ENCODE results near the gene DOC2B. TPM values are rescaled to one million over a fixed set of nuclear protein-coding genes. Genes with fewer than 3 reads are reported as not detected.
"Not testable (repeated sequence)": the region's sequence is repeated elsewhere in the genome, so short reads cannot be mapped to it uniquely, and the experiment has no call there.

DOC2B gene
- total and polyA plus RNA-seq, 11 donors: 1.7 to 13.0 (median 5.8) TPM

DNA sequence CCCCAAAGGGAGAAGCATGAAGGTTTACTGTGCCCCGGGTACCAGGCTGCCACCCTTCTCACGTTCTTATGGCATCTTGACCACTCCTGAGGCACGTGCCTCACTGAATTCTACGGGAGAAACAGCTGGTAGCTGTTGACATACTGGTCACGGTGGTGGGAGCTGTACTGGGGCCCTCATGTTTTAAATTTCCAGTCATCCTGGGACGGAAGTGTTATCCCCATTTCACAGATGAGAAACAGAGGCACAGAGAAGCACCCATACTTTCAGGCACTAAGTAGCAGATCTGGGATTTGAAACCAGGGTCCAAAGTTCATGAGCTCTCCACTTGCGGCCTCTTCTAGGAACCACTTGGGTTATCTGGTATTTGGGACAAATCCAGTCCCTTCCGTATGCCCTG, 26.3 kb upstream of the DOC2B start:
- ATAC-seq: no peak
- Histone ChIP-seq H3K36me3 (peaks cover 0 to 15% (median 0%) of the 10 kb centered on the region in 9 donors), H3K27me3 (peaks cover 0 to 8% (median 0%) of the 10 kb centered on the region in 9 donors), H3K9me3 (peaks cover 0 to 7% (median 0%) of the 10 kb centered on the region in 12 donors), H3K27ac (no peak overlapping the region), H3K4me1 (peaks cover 0 to 4% (median 0%) of the 10 kb centered on the region in 12 donors), H3K4me3 (no peak overlapping the region)
- no peak for DNase-seq
- intact Hi-C loops (cut with DNase I): no loop called here
- TF ChIP-seq CTCF (IDR thresholded peaks at IDR 0.05): no peak
- no peak for TF ChIP-seq POLR2A (IDR thresholded peaks at IDR 0.05)
- 90 to 94% (median 92%) methylated on average over 6 to 8 of the region's 8 CpGs for WGBS, 4 donors

DNA sequence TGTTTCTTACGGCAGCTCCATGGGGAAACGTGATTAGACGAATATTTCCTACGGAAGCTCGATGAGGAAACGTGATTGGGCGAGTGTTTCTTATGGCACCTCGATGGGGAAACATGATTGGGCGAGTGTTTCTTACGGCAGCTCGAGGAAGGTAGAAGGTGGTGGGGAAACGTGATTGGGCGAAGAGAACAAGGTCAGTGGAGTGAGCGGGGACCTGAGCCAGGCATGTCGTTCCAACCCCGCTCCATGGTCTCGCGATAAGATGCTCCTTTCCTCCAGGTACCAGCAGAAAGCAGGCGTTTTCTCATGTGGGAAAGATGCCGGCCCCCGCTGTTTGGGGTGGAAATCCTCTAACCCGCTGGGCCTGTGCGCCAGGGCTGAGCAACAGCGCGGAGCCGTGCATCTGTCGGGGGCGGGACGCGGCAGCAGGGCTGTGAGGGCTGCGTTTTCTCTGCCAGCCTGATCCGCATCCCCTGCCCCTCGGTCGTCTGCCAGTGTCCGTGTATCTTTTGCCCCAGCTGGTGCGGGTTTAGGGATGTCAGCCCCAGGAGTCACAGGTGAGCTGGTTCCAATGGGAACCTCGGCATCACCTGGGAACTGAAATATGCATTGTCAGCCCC, 25.6 kb upstream of the DOC2B start:
- Histone ChIP-seq H3K9me3 (peaks cover 0 to 7% (median 0%) of the 10 kb centered on the region in 12 donors), H3K36me3 (peaks cover 0 to 9% (median 0%) of the 10 kb centered on the region in 9 donors), H3K27me3 (peaks cover 0 to 8% (median 0%) of the 10 kb centered on the region in 9 donors), H3K4me3 (peak overlapping the region in 1 of 12 donors; percentile 34), H3K27ac (no peak overlapping the region), H3K4me1 (peaks cover 0 to 4% (median 0%) of the 10 kb centered on the region in 12 donors)
- TF ChIP-seq CTCF (IDR thresholded peaks at IDR 0.05) (no peak), POLR2A (IDR thresholded peaks at IDR 0.05) (no peak)
- intact Hi-C loops (cut with DNase I): no loop called here
- ATAC-seq (peak in 1 of 4 donors; percentile 39), DNase-seq (no peak)
- 75 to 96% (median 94%) methylated on average over 32 to 37 of the region's 37 CpGs for WGBS, 4 donors

GRCh38 chr17:206484-206883, 25.0 kb upstream of the DOC2B start:
- H3K27ac ChIP-seq; DNase-seq; H3K9me3 ChIP-seq; ATAC-seq; H3K36me3 ChIP-seq; intact Hi-C loops (cut with DNase I); H3K4me1 ChIP-seq; H3K27me3 ChIP-seq; H3K4me3 ChIP-seq: not testable (repeated sequence)
- 94 to 96% (median 94%) methylated on average over 27 of the region's 27 CpGs for WGBS, 4 donors

DNA sequence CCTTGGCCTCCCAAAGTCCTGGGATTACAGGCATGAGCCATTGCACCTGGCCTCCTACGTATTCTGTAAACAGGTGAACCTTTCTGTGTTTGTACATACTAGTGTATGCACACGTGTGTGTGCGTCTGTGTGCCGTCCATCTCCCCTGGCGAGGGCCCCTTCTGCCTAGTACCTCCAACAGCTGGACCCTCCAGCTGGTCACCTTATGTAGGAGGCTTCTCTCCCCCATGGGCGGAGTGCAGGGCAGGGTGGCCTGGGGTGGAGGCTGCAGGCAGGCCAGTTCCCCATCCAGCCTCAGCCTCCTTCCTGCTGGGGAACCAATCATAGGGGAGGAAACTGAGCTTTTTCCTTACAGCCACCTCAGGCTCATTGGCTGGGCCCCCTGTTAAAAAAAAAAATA, 24.4 kb upstream of the DOC2B start:
- TF ChIP-seq POLR2A (IDR thresholded peaks at IDR 0.05) (no peak), CTCF (IDR thresholded peaks at IDR 0.05) (no peak)
- Histone ChIP-seq H3K36me3 (no peaks in the 10 kb centered on the region), H3K4me1 (peaks cover 0 to 4% (median 0%) of the 10 kb centered on the region in 12 donors), H3K9me3 (peaks cover 0 to 7% (median 0%) of the 10 kb centered on the region in 12 donors), H3K27ac (no peak overlapping the region), H3K27me3 (peaks cover 0 to 8% (median 0%) of the 10 kb centered on the region in 9 donors), H3K4me3 (no peak overlapping the region)
- WGBS, 4 donors: 84 to 92% (median 91%) methylated on average over 6 of the region's 6 CpGs
- DNase-seq (no peak), ATAC-seq (no peak)
- intact Hi-C loops (cut with DNase I): no loop called here

Data from heart left ventricle (tissue), 16 donors.